Loucy (cell line): Measurements from ENCODE around the gene POLR2H.

Experiments used
- EZH2phosphoT487 ChIP-seq: fragments of 200-600 bp; IDR thresholded peaks from 2 replicates; pipeline ENCODE4 v1.6.1; 2018; ENCODE audit warnings: antibody characterized with exemption, mild to moderate bottlenecking, moderate library complexity, borderline replicate concordance
- TF ChIP-seq, protein P1 (sequence below): fragments of 200-600 bp; sonication (generic); conservative IDR thresholded peaks from 2 replicates; pipeline ENCODE4 v1.5.1; 2014; ENCODE audit warnings: mild to moderate bottlenecking, antibody characterized with exemption, low read length

DNA sequence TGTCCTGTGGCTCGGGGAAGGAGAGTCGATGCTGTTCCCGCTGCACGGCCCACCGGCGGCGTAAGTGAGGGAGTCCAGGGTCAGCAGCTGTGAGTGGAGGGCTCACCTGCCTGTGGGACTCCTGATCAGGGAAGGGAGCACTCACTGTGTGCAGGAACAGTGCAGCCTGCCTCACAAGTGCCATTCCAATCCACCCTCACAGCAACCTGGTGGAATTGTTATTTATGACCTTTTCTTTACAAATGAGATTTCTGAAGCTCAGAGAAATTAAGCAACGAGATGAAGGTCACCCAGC lies 27.4 kb downstream of the POLR2H start:
- TF ChIP-seq, protein P1, sequence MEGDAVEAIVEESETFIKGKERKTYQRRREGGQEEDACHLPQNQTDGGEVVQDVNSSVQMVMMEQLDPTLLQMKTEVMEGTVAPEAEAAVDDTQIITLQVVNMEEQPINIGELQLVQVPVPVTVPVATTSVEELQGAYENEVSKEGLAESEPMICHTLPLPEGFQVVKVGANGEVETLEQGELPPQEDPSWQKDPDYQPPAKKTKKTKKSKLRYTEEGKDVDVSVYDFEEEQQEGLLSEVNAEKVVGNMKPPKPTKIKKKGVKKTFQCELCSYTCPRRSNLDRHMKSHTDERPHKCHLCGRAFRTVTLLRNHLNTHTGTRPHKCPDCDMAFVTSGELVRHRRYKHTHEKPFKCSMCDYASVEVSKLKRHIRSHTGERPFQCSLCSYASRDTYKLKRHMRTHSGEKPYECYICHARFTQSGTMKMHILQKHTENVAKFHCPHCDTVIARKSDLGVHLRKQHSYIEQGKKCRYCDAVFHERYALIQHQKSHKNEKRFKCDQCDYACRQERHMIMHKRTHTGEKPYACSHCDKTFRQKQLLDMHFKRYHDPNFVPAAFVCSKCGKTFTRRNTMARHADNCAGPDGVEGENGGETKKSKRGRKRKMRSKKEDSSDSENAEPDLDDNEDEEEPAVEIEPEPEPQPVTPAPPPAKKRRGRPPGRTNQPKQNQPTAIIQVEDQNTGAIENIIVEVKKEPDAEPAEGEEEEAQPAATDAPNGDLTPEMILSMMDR = no peak
- TF ChIP-seq EZH2phosphoT487 = no peak
